ENCODE measurements around the gene API5. TPM values are rescaled to one million over a fixed set of nuclear protein-coding genes. Genes with fewer than 3 reads are reported as not detected.
"Not testable (repeated sequence)": the region's sequence is repeated elsewhere in the genome, so short reads cannot be mapped to it uniquely, and the experiment has no call there.

Gene API5
- polyA plus RNA-seq (2013, experiment 1 of 2; ENCODE audit: insufficient read length) = 74.6 TPM
- polyA plus RNA-seq (2013, experiment 2 of 2; ENCODE audit: insufficient read length) = 62.9 TPM

GRCh38 chr11:43311791-43312607, at the start of gene API5:
TSS of gene API5 (plus strand) at chr11:43311996. CDS start at chr11:43312128, 132 bp downstream.
- peak; percentile 94 for DNase-seq

- no peak for DNase-seq
These were observed 43.8 kb upstream of the API5 start for GRCh38 chr11:43267856-43268580.

- DNase-seq = no peak
These were observed 43.0 kb upstream of the API5 start for GRCh38 chr11:43268786-43269185.

- DNase-seq = no peak
These were observed 42.4 kb upstream of the API5 start for GRCh38 chr11:43269254-43269918.

GRCh38 chr11:43270468-43270867, 41.3 kb upstream of the API5 start:
- no peak for DNase-seq

- DNase-seq = peak; percentile 42
These were observed 33.4 kb upstream of the API5 start for GRCh38 chr11:43278193-43278956.

GRCh38 chr11:43282607-43283440, 29.0 kb upstream of the API5 start:
- DNase-seq = peak; percentile 15

GRCh38 chr11:43285826-43286225, 26.0 kb upstream of the API5 start:
- no peak for DNase-seq

GRCh38 chr11:43289368-43289767, 22.4 kb upstream of the API5 start:
- no peak for DNase-seq

GRCh38 chr11:43298397-43298796, 13.4 kb upstream of the API5 start:
- no peak for DNase-seq

GRCh38 chr11:43315966-43316365, 4.2 kb downstream of the API5 start:
- no peak for DNase-seq

- peak; percentile 7 for DNase-seq
These were observed 4.7 kb downstream of the API5 start for GRCh38 chr11:43316451-43316850.

- peak; percentile 94 for DNase-seq
These were observed 16.2 kb downstream of the API5 start for GRCh38 chr11:43327987-43328386.

- DNase-seq = no peak
These were observed 16.7 kb downstream of the API5 start for GRCh38 chr11:43328482-43328881.

- DNase-seq = no peak
These were observed 29.4 kb downstream of the API5 start for GRCh38 chr11:43341159-43341558.

GRCh38 chr11:43351426-43351825, 39.6 kb downstream of the API5 start:
- not testable (repeated sequence) for DNase-seq

- no peak for DNase-seq
These were observed 42.5 kb downstream of the API5 start for GRCh38 chr11:43354311-43354710.

GRCh38 chr11:43356336-43356735, 44.5 kb downstream of the API5 start:
- DNase-seq = no peak

GRCh38 chr11:43358279-43358800, 46.5 kb downstream of the API5 start:
- peak; percentile 8 for DNase-seq

GRCh38 chr11:43358801-43359421, 47.1 kb downstream of the API5 start, which contains the start of gene TTC17:
TSS of gene TTC17 (plus strand) at chr11:43358920. CDS start at chr11:43358955, 35 bp downstream.
- DNase-seq = peak; percentile 93

Measured in fibroblast of skin of back (primary cell).